Left lung (tissue), 10 donors: ENCODE results near the gene CDH2. TPM values are rescaled to one million over a fixed set of nuclear protein-coding genes. Genes with fewer than 3 reads are reported as not detected.
A peak's percentile ranks its signal among the peaks of the same experiment; 100 is the strongest.

Source experiments
- ATAC-seq: fragments of 200-7000 bp; cut with Tn5 transposase; one replicate; pipeline ENCODE4 v1.9.1; 2020; ENCODE audit warnings: moderate library complexity
- DNase-seq, 4 donors: peaks; one replicate each; pipeline ENCODE4 v3.0.0-alpha.2; 2013 to 2020
- H3K27ac ChIP-seq, 2 donors: fragments of 200-600 bp; sonication (generic) in 1 of 2; one replicate each; pipeline versions ENCODE4 v1.5.0 to v1.8.0; 2020 to 2021
- H3K27me3 ChIP-seq, 2 donors: fragments of 200-600 bp; sonication (generic) in 1 of 2; one replicate each; pipeline versions ENCODE4 v1.5.0 to v1.8.0; 2020 to 2021
- H3K36me3 ChIP-seq, 2 donors: fragments of 200-600 bp; sonication (generic) in 1 of 2; one replicate each; pipeline versions ENCODE4 v1.5.0 to v1.8.0; 2020 to 2021
- H3K4me1 ChIP-seq, 2 donors: fragments of 200-600 bp; one replicate each; pipeline ENCODE4 v1.8.0; 2021
- H3K4me3 ChIP-seq, 2 donors: fragments of 200-600 bp; sonication (generic) in 1 of 2; one replicate each; pipeline versions ENCODE4 v1.5.0 to v1.8.0; 2020 to 2021; ENCODE audit warnings: mild to moderate bottlenecking in 1 of 2
- H3K9me3 ChIP-seq, 2 donors: fragments of 200-600 bp; sonication (generic) in 1 of 2; one replicate each; pipeline versions ENCODE4 v1.5.0 to v1.8.0; 2020 to 2021
- intact Hi-C, 2 donors: fragments of 100-400 bp; cut with DNase I; formaldehyde crosslinking; loops; one replicate each; pipeline versions ENCODE4 v1.11.2 to v1.14.2; 2022
- polyA plus RNA-seq, 6 donors: library from polyadenylated mRNA; unstranded; fragments of 120-200 nt; gene quantifications; one replicate each; pipeline ENCODE4 v1.2.1, GENCODE V29; 2013; ENCODE audit not compliant: insufficient read length in 6 of 6
- total RNA-seq, 2 donors: library from RNA; stranded (reverse); fragmentation: NEBNext Ultra II Directional; extraction: Animal tissue kit (Norgen Biotek cat#: 25700); gene quantifications; one replicate each; pipeline ENCODE4 v1.2.1, GENCODE V29; 2021
- TF ChIP-seq, protein P1 (sequence below), 2 donors: fragments of 200-600 bp; sonication (generic) in 1 of 2; IDR thresholded peaks; one replicate each; pipeline versions ENCODE4 v1.5.0 to v1.8.0; 2021; ENCODE audit warnings: antibody characterized with exemption in 2 of 2
- donor health status: DM: no; HTN: yes; CAD: no.
- donor health status: DM: no; HTN: no; CAD: no.

The CDH2 gene
- total and polyA plus RNA-seq, 8 donors = 1.6 to 15.0 (median 7.0) TPM

GRCh38 chr18:28204154-28204553 lies 27.2 kb upstream of the CDH2 start:
- Histone ChIP-seq H3K36me3 (no peaks in the 10 kb centered on the region), H3K27me3 (no peaks in the 10 kb centered on the region), H3K4me1 (no peaks in the 10 kb centered on the region), H3K27ac (no peak overlapping the region), H3K9me3 (no peaks in the 10 kb centered on the region), H3K4me3 (no peak overlapping the region)
- intact Hi-C loops = no loop called here
- TF ChIP-seq, protein P1, sequence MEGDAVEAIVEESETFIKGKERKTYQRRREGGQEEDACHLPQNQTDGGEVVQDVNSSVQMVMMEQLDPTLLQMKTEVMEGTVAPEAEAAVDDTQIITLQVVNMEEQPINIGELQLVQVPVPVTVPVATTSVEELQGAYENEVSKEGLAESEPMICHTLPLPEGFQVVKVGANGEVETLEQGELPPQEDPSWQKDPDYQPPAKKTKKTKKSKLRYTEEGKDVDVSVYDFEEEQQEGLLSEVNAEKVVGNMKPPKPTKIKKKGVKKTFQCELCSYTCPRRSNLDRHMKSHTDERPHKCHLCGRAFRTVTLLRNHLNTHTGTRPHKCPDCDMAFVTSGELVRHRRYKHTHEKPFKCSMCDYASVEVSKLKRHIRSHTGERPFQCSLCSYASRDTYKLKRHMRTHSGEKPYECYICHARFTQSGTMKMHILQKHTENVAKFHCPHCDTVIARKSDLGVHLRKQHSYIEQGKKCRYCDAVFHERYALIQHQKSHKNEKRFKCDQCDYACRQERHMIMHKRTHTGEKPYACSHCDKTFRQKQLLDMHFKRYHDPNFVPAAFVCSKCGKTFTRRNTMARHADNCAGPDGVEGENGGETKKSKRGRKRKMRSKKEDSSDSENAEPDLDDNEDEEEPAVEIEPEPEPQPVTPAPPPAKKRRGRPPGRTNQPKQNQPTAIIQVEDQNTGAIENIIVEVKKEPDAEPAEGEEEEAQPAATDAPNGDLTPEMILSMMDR (IDR thresholded peaks at IDR 0.05) = no peak
- no peak for DNase-seq
- ATAC-seq = no peak

GRCh38 chr18:28201056-28201455 lies 24.1 kb upstream of the CDH2 start:
- H3K27ac ChIP-seq = no peak overlapping the region
- no peaks in the 10 kb centered on the region for H3K36me3 ChIP-seq
- no peak for DNase-seq
- no peak for ATAC-seq
- H3K27me3 ChIP-seq = no peaks in the 10 kb centered on the region
- TF ChIP-seq, protein P1 (IDR thresholded peaks at IDR 0.05) = no peak
- intact Hi-C loops = no loop called here
- no peaks in the 10 kb centered on the region for H3K9me3 ChIP-seq
- no peak overlapping the region for H3K4me3 ChIP-seq
- no peaks in the 10 kb centered on the region for H3K4me1 ChIP-seq

- DNase-seq (no peak), ATAC-seq (no peak)
- Histone ChIP-seq H3K36me3 (no peaks in the 10 kb centered on the region), H3K4me3 (no peak overlapping the region), H3K27me3 (no peaks in the 10 kb centered on the region), H3K9me3 (no peaks in the 10 kb centered on the region), H3K4me1 (no peaks in the 10 kb centered on the region), H3K27ac (no peak overlapping the region)
- intact Hi-C loops = no loop called here
- TF ChIP-seq, protein P1 (IDR thresholded peaks at IDR 0.05) = no peak
These were observed 21.7 kb upstream of the CDH2 start for GRCh38 chr18:28198620-28199019.

DNA sequence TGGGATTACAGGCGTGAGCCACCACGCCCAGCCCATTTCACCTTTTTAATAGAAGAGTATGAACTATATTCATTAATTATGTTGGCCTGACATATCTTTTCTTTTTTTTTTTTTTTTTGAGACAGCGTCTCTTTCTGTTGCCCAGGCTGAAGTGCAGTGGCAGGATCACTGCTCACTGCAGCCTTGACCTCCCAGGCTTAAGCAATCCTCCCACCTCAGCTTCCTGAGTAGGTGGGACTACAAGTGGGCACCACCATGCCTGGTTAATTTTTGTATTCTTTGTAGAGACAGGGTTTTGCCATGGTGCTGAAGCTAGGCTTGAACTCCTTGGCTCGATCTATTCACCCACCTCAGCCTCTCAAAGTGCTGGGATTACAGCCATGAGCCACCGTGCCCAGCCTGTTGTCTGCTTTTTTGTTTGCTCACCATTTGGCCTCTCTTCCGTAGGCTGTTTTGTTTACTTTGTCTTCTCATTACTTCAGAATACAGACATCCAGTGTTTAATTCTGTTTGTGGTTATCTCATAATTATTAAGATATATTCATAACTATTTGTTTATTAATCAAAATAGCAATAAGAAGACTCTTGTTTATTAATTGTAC lies 16.3 kb upstream of the CDH2 start:
- H3K9me3 ChIP-seq = no peaks in the 10 kb centered on the region
- intact Hi-C loops = no loop called here
- TF ChIP-seq, protein P1 (IDR thresholded peaks at IDR 0.05) = no peak
- H3K36me3 ChIP-seq = no peaks in the 10 kb centered on the region
- no peaks in the 10 kb centered on the region for H3K27me3 ChIP-seq
- H3K4me1 ChIP-seq = no peaks in the 10 kb centered on the region
- no peak overlapping the region for H3K27ac ChIP-seq
- no peak for DNase-seq
- no peak overlapping the region for H3K4me3 ChIP-seq
- no peak for ATAC-seq

DNA sequence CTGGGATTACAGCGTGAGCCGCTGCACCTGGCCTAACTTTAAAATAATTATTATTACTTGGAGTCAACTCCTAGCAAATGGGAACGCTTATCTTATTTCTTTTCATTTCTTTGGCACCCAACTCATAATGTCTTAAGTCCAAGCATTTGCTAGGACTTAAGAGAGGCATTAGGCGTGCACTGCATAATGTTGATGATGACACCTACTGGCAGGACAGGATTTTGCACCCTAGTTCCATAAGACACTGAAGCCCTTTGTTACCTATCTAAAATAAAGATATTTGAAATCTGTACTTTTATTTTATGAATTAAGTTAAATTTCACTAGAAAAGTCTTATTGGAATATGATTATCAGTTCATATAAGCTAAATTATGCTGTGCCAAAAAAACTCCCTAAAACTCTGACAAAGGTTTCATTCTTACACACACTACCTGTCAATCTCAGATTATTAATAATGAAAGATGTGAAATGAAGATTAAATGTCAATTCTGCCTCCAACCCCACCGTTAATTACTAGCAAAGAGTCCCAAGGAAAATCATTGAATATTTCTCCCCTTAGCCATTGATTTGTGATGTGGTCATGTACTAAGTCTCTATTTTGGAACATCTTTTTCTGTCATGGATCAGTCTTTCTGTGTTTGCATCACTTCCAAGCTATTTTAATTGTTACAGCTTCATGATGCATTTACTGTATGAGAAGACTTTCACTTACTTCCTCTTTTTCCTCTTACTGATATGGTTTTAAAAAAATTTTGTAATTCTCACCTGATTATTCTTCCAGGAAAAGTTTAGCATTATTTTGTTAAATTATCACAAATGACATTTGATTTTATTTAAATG lies 12.7 kb upstream of the CDH2 start:
- DNase-seq (peak in 1 of 4 donors; percentile 16), ATAC-seq (peak; percentile 81)
- no peak overlapping the region for H3K4me3 ChIP-seq
- H3K27me3 ChIP-seq = no peaks in the 10 kb centered on the region
- H3K36me3 ChIP-seq = no peaks in the 10 kb centered on the region
- no peak overlapping the region for H3K27ac ChIP-seq
- TF ChIP-seq, protein P1 (IDR thresholded peaks at IDR 0.05) = peak; percentile 43 to 55
- H3K9me3 ChIP-seq = no peaks in the 10 kb centered on the region
- H3K4me1 ChIP-seq = no peaks in the 10 kb centered on the region
- intact Hi-C loops = no loop called here
